ACC112 (cell line): ENCODE data around the gene TACR2.

Experiments
- H2AFZ ChIP-seq: fragments of 200-600 bp; sonication (generic); one replicate; pipeline ENCODE4 v1.6.0; 2017; ENCODE audit warnings: antibody characterized with exemption, low read length; ENCODE audit not compliant: unreplicated experiment
- H3K27ac ChIP-seq: fragments of 200-600 bp; sonication (generic); 2 replicates; pipeline ENCODE4 v1.5.1; 2014; ENCODE audit warnings: low read depth, mild to moderate bottlenecking, antibody characterized with exemption, low read length, moderate library complexity
- H3K27me3 ChIP-seq: fragments of 200-600 bp; sonication (generic); 2 replicates; pipeline ENCODE4 v1.6.1; 2014; ENCODE audit warnings: mild to moderate bottlenecking, antibody characterized with exemption, low read length, moderate library complexity, mixed read lengths; ENCODE audit not compliant: insufficient read depth
- H3K36me3 ChIP-seq: fragments of 200-600 bp; sonication (generic); 2 replicates; pipeline ENCODE4 v1.6.1; 2016; ENCODE audit warnings: mild to moderate bottlenecking, antibody characterized with exemption, low read length, moderate library complexity, mixed read lengths; ENCODE audit not compliant: insufficient read depth
- H3K4me1 ChIP-seq: fragments of 200-600 bp; sonication (generic); one replicate; pipeline ENCODE4 v1.6.1; 2016; ENCODE audit warnings: low read length, mixed read lengths; ENCODE audit not compliant: insufficient read depth, unreplicated experiment, control insufficient read depth
- H3K4me3 ChIP-seq: fragments of 200-600 bp; sonication (generic); 2 replicates; pipeline ENCODE4 v1.5.1; 2014; ENCODE audit warnings: mild to moderate bottlenecking, low read depth, low read length
- H3K79me2 ChIP-seq: fragments of 200-600 bp; sonication (generic); one replicate; pipeline ENCODE4 v1.6.0; 2016; ENCODE audit warnings: low read length; ENCODE audit not compliant: control insufficient read depth, unreplicated experiment, insufficient read depth

The TACR2 gene

GRCh38 chr10:69401416-69401815 is 15.3 kb downstream of the TACR2 start:
- peaks cover 12% of the 10 kb centered on the region for H3K36me3 ChIP-seq
- H3K27ac ChIP-seq, result no peak overlapping the region
- H3K4me3 ChIP-seq, result no peak overlapping the region
- H3K27me3 ChIP-seq, result no peaks in the 10 kb centered on the region
- no peak overlapping the region for H2AFZ ChIP-seq
- peaks cover 43% of the 10 kb centered on the region for H3K4me1 ChIP-seq
- no peaks in the 10 kb centered on the region for H3K79me2 ChIP-seq

- Histone ChIP-seq H3K27me3 (no peaks in the 10 kb centered on the region), H3K4me3 (no peak overlapping the region), H3K4me1 (peaks cover 38% of the 10 kb centered on the region), H3K36me3 (peaks cover 12% of the 10 kb centered on the region), H3K79me2 (no peaks in the 10 kb centered on the region), H2AFZ (no peak overlapping the region), H3K27ac (no peak overlapping the region)
Observed at GRCh38 chr10:69400936-69401335, 15.8 kb downstream of the TACR2 start.

- Histone ChIP-seq H3K4me1 (peaks cover 22% of the 10 kb centered on the region), H3K79me2 (no peaks in the 10 kb centered on the region), H2AFZ (no peak overlapping the region), H3K36me3 (peaks cover 12% of the 10 kb centered on the region), H3K27me3 (no peaks in the 10 kb centered on the region), H3K27ac (no peak overlapping the region), H3K4me3 (no peak overlapping the region)
Observed at GRCh38 chr10:69398466-69398865, 18.3 kb downstream of the TACR2 start.

GRCh38 chr10:69397972-69398371 is 18.7 kb downstream of the TACR2 start:
- H3K4me3 ChIP-seq, result no peak overlapping the region
- H3K27me3 ChIP-seq, result no peaks in the 10 kb centered on the region
- peaks cover 17% of the 10 kb centered on the region for H3K4me1 ChIP-seq
- no peak overlapping the region for H3K27ac ChIP-seq
- no peak overlapping the region for H2AFZ ChIP-seq
- H3K36me3 ChIP-seq, result peaks cover 12% of the 10 kb centered on the region
- H3K79me2 ChIP-seq, result no peaks in the 10 kb centered on the region

- H3K36me3 ChIP-seq, result peaks cover 16% of the 10 kb centered on the region
- no peaks in the 10 kb centered on the region for H3K79me2 ChIP-seq
- H3K4me3 ChIP-seq, result no peak overlapping the region
- H2AFZ ChIP-seq, result no peak overlapping the region
- H3K27ac ChIP-seq, result no peak overlapping the region
- H3K4me1 ChIP-seq, result peaks cover 29% of the 10 kb centered on the region
- no peaks in the 10 kb centered on the region for H3K27me3 ChIP-seq
Observed at GRCh38 chr10:69394020-69394419, 22.7 kb downstream of the TACR2 start.

- Histone ChIP-seq H2AFZ (no peak overlapping the region), H3K27me3 (no peaks in the 10 kb centered on the region), H3K36me3 (peaks cover 16% of the 10 kb centered on the region), H3K4me1 (peaks cover 23% of the 10 kb centered on the region), H3K79me2 (no peaks in the 10 kb centered on the region), H3K4me3 (no peak overlapping the region), H3K27ac (no peak overlapping the region)
Observed at GRCh38 chr10:69392481-69393000, 24.2 kb downstream of the TACR2 start.

- H3K79me2 ChIP-seq, result no peaks in the 10 kb centered on the region
- H3K4me1 ChIP-seq, result peaks cover 23% of the 10 kb centered on the region
- peaks cover 11% of the 10 kb centered on the region; the same call in 1 of the 2 replicates for H3K36me3 ChIP-seq
- no peak overlapping the region for H3K4me3 ChIP-seq
- H2AFZ ChIP-seq, result no peak overlapping the region
- no peaks in the 10 kb centered on the region for H3K27me3 ChIP-seq
- no peak overlapping the region for H3K27ac ChIP-seq
Observed at GRCh38 chr10:69391158-69391557, 25.6 kb downstream of the TACR2 start.

- Histone ChIP-seq H3K4me1 (peaks cover 23% of the 10 kb centered on the region), H3K36me3 (peaks cover 21% of the 10 kb centered on the region; the same call in 1 of the 2 replicates), H2AFZ (no peak overlapping the region), H3K27me3 (no peaks in the 10 kb centered on the region), H3K79me2 (no peaks in the 10 kb centered on the region), H3K27ac (peak overlapping the region; percentile 47), H3K4me3 (no peak overlapping the region)
Observed at GRCh38 chr10:69389827-69390490, 26.8 kb downstream of the TACR2 start.

GRCh38 chr10:69388488-69388887 is 28.2 kb downstream of the TACR2 start:
- Histone ChIP-seq H3K27ac (no peak overlapping the region), H3K4me1 (peaks cover 24% of the 10 kb centered on the region), H3K79me2 (peaks cover 3% of the 10 kb centered on the region), H3K4me3 (no peak overlapping the region), H3K27me3 (no peaks in the 10 kb centered on the region), H2AFZ (no peak overlapping the region), H3K36me3 (peaks cover 31% of the 10 kb centered on the region; the same call in 1 of the 2 replicates)

- Histone ChIP-seq H3K4me1 (peaks cover 32% of the 10 kb centered on the region), H3K36me3 (peaks cover 31% of the 10 kb centered on the region; the same call in 1 of the 2 replicates), H3K27ac (no peak overlapping the region), H2AFZ (no peak overlapping the region), H3K4me3 (no peak overlapping the region), H3K79me2 (peaks cover 3% of the 10 kb centered on the region), H3K27me3 (no peaks in the 10 kb centered on the region)
Observed at GRCh38 chr10:69387500-69387899, 29.2 kb downstream of the TACR2 start.
